ELF-1 (cell line): ENCODE results near the gene ANKS6.

Experiments used
- DNase-seq: peaks from one replicate; pipeline ENCODE4 v3.0.0-alpha.2; 2016; ENCODE audit warnings: low read depth, low spot score

The ANKS6 gene

DNA sequence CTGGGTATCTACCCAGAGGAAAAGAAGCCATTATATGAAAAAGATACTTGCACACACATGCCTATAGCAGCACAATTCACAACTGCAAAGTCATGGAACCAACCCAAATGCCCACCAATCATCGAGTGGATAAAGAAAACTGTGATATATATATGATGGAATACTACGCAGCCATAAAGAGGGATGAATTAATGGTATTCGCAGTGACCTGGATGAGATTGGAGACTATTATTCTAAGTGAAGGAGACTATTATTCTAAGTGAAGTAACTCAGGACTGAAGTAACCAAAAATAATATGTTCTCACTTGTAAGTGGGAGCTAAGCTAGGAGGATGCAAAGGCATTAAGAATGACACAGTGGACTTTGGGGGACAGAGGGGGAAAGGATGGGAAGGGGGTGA lies 57.6 kb downstream of the ANKS6 start:
- no peak for DNase-seq

- no peak for DNase-seq
Measured at GRCh38 chr9:98736226-98736625, 60.1 kb downstream of the ANKS6 start.

DNA sequence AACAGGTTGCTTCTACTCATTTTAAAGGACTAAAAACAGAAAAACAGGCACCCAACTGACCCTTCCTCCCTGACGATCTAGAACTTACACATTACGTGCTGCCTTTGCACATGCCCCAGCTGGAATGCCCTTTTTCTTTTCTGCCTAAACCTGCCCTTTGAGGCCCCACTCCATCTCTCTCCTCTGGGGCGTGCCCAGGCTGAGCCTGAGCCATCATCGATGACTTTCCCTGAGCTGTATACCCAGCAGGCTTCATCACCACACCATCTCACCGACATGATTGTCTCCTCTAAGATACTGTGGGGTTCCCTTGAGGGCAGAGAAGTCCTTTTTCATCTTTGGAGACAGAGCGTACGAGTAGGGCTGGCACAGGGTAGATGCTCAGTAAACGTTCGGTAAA lies 63.6 kb downstream of the ANKS6 start:
- no peak for DNase-seq

DNA sequence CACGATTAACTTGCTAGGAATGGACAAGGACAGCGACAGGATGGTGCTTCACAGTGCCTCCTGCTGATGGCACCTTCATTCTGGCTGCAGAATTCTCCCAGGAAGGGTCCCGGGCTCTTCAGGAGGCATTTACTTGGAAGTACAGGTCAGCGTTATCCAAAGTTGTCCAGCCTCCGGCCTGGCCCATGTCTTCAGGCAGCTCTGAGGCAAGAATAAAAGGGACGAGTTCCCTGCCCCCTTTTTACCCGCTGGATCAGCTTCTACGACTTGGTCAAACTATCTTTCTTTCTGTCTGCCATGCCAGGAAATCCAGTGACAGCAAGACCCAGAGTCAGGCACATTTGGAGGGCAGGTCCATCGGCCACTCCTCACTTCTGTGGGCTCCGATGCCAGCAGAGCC lies 64.3 kb downstream of the ANKS6 start:
- DNase-seq: no peak

- no peak for DNase-seq
Measured at GRCh38 chr9:98730871-98731270, 65.5 kb downstream of the ANKS6 start.

GRCh38 chr9:98728500-98728899 lies 67.9 kb downstream of the ANKS6 start:
- DNase-seq: no peak

DNA sequence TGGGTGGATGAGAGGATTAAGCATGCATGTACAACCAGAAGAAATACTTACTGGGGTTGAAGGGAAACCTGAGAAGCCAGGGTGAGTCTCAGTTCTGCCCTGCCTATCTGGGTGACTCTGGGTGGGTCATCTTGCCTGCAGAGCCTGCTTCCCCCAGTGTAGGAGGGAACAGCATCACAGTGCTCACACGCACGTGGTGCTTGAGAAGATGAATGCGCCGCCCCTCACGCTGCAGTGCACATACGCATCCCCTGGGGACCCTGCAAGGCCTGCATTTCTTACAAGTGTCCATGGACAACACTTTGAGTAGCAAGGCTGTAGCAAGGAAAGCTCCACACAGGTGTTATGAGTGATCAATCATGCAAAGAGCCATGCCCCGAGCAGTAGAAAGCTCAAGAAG lies 68.9 kb downstream of the ANKS6 start:
- DNase-seq: no peak

DNA sequence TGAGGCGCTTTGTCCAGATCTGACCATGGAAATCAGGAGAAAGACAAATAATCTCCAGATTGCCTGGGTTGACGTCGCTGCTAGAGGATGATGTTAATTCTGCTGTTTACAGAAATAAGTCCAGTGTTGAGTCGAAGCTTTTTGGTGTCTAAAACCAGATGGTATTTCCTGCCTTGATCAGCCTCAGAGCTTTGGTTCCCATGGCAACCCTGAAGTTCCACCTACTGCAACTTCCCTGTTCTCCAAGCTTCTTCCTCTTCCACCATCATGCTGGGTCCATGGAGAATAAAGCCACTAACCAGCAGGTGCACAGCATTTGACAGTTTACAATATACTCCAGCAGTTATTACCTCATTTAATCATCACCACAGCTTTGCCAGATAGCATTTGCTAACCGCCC lies 69.6 kb downstream of the ANKS6 start:
- DNase-seq: no peak

DNA sequence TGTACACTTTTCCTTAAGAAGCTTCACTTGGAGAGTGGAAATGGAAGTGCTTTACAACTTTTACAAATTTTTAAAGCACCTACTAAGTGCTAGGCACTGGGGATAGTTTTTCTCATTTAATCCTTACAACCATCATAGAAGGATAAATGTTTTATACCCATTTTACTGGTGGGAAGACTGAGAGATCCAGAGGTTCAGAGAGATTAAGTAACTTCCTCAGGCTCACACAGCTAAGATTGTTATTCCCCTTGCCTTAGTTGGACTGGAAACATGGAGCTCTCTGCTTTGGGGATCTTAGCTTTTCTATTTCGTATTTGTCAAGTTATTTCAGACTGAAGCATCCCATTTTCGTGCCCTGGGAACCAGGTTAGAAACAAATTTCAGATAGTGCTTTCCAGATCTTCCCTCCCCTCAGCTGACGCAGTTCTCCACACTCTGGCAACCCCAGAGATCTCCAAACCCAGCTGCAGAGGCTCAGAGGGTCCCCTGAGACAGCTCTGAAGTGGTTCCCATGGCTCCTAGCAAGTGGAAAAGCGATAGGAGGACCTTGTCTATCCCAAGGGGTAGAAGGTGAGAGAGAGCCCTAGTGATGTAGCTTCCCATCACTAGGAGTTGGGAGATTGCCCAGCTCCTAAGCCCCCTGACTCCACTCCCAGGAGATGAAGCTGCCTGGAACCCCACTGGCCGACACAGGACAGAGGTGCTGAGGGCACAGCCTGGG lies 71.4 kb downstream of the ANKS6 start:
- no peak for DNase-seq

DNA sequence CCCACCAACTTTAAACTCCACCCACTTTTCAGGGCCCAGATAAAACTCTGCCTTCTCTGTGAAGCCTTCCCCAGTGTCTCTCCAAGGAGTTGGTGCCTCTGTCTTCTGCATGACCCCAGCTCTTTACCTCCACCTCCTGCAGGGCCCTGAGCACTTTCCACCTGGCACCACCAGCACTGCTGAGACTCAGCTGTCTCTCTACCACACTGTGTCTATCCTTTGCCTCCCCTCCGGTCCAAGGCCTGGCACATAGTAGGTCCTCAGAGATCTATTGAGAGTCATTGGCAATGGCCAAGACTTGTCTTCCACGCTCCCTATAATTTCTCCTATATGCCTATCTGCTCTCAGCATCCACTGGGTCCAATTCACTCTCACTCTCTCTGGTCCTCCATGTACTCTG lies 74.7 kb downstream of the ANKS6 start:
- DNase-seq: no peak

GRCh38 chr9:98720402-98720801 lies 76.0 kb downstream of the ANKS6 start:
- no peak for DNase-seq

DNA sequence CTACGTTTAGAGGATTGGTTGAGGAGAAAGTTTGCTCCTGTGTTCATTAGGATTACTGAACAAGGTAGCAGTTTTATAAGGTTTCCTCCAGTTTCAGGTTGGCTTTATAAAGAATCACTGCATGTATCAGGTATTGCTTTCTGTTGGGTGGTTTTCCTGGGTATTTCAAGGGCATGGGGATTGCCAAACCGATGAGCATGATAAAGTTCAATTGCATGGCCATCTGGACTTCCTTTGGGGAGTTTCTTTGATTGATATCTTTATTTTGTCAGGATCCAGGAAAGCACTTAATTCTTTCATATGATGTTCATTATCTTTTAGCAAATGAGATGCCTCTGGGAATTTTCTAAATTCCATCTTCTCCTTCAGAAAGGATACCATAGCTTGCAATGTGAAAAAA lies 77.3 kb downstream of the ANKS6 start:
- DNase-seq: no peak

DNA sequence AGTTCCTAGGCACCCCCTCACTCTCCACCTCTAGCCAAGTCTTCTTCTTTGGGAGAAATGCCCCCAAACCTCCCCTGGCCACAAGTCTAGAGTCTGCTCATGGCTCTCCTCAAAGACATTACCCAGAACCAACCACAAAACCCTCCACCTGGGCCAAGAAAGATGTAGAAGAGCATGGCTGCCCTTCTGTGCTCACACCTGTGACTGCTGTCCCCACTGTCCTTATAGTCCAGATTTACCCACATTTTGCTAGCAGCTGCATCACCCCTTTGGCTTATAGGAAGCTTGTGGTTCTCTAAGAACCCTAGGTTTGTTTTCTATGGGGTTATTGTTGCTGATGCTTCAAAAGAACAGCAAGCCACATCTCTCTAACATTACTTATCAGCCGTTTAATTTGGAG lies 81.5 kb downstream of the ANKS6 start:
- no peak for DNase-seq

DNA sequence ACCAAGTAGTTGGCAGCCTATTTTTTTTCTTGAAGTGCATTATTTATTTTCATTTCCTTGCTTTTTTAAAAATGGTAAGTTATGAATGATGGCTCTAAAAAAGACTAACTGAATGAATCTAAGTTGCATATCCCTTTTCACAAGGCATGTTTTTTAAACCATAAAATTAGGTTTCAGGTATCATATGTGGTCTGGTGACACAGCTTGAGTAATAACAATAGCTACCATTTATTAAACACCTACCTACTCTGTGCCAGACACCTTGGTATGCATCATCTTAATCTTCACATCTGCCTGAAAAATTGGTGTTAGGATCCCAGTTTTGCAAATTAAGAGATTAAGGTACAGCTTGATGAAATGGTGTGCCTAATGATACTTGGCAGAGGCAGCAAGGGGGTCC lies 83.4 kb downstream of the ANKS6 start:
- no peak for DNase-seq

DNA sequence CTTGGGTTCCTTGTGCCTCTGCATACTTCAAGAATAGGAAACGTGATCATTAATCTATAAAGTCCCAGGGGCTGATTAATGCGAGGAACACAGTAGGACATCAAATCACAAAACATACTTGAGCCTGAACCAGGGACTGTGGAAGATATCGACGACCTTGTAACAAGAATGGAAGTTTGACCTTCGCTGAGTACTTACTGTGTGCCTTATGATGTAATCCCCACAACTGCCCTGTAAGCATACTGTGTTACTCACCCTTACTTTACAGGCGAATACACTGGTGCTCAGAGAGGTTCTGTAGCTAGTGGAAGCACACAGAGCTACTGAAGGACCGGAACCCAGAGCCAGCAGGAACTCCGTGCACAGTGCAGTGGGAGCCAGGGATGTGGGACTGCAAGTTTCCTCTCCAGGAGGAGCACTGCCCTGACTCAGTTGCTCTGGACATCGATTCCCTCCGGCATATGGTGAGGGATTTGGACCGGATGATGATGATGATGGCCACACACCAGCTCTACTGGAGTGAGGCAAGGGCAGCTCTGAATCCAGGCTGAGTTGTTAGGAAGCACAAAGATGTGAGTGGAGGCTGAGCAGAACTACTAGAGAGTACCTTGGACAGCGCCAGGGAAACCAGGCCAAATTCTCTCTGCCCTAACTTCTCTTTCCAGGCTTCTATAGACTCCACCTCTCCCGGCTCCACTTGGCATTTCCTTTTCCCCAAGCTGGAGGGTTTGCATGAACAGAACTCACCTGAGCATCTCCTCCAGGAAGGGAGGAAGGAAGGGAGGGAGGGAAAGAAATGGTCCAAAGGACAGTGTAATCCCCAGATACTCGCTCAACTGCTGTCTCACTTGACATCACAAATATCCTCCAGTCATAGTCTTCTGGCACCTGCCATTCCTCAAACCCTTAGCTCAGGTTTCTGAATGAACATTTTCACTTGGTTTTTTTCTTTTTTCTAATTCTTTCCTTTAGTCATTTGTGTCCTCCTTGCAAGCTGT lies 86.1 kb downstream of the ANKS6 start:
- peak; percentile 62 for DNase-seq

GRCh38 chr9:98708933-98709911 lies 87.1 kb downstream of the ANKS6 start, which contains the start of gene GABBR2:
Gene GABBR2 (minus strand): TSS chr9:98708935. CDS start chr9:98708737, 198 bp downstream.
- peak; percentile 18 for DNase-seq

- DNase-seq: no peak
Measured at GRCh38 chr9:98708103-98708932, 88.0 kb downstream of the ANKS6 start.

GRCh38 chr9:98707166-98708102 lies 88.9 kb downstream of the ANKS6 start:
- peak; percentile 91 for DNase-seq

- DNase-seq: no peak
Measured at GRCh38 chr9:98706651-98707165, 89.6 kb downstream of the ANKS6 start.
